ENCODE measurements around the gene RNPEPL1. TPM values are rescaled to one million over a fixed set of nuclear protein-coding genes. Genes with fewer than 3 reads are reported as not detected.

RNPEPL1 gene
- total RNA-seq, 1 experiment from 2014 or later = 80.6 TPM

GRCh38 chr2:240584486-240585031 is 16.3 kb downstream of the RNPEPL1 start:
- Mint-ChIP-seq H3K27ac (ENCODE audit: unreplicated experiment) (no peak overlapping the region), H3K9me3 (ENCODE audit: low read depth, unreplicated experiment) (no peaks in the 10 kb centered on the region), H3K36me3 (ENCODE audit: insufficient read depth, unreplicated experiment) (peaks cover 50% of the 10 kb centered on the region), H3K27me3 (ENCODE audit: unreplicated experiment) (no peaks in the 10 kb centered on the region), H3K4me3 (ENCODE audit: low read depth, unreplicated experiment) (peak overlapping the region; percentile 94), H3K4me1 (ENCODE audit: low read depth, unreplicated experiment) (peaks cover 53% of the 10 kb centered on the region)
- CTCF ChIA-PET = no interaction called here
- intact Hi-C loops (cut with micrococcal nuclease; ENCODE audit: unreplicated experiment) = no loop called here
- DNase-seq = no peak
- no TSS peak for BruUV-seq (replicated peaks)
- TF ChIP-seq CTCF (IDR thresholded peaks at IDR 0.05; ENCODE audit: unreplicated experiment) = no peak

GRCh38 chr2:240585101-240585500 is 16.8 kb downstream of the RNPEPL1 start:
- no peaks in the 10 kb centered on the region for H3K9me3 Mint-ChIP-seq (ENCODE audit: low read depth, unreplicated experiment)
- no peak for TF ChIP-seq CTCF (IDR thresholded peaks at IDR 0.05; ENCODE audit: unreplicated experiment)
- CTCF ChIA-PET = interaction anchor here (3.2 kb wide), 1 partner anchor 19 kb away, joined by 24 read pairs; no protein-coding TSS in a partner anchor
- H3K27me3 Mint-ChIP-seq (ENCODE audit: unreplicated experiment) = no peaks in the 10 kb centered on the region
- peaks cover 47% of the 10 kb centered on the region for H3K4me1 Mint-ChIP-seq (ENCODE audit: low read depth, unreplicated experiment)
- no TSS peak for BruUV-seq (replicated peaks)
- DNase-seq = no peak
- H3K27ac Mint-ChIP-seq (ENCODE audit: unreplicated experiment) = no peak overlapping the region
- H3K4me3 Mint-ChIP-seq (ENCODE audit: low read depth, unreplicated experiment) = peak overlapping the region; percentile 94
- peaks cover 45% of the 10 kb centered on the region for H3K36me3 Mint-ChIP-seq (ENCODE audit: insufficient read depth, unreplicated experiment)
- intact Hi-C loops (cut with micrococcal nuclease; ENCODE audit: unreplicated experiment) = no loop called here

GRCh38 chr2:240585681-240586197 is 17.5 kb downstream of the RNPEPL1 start:
- BruUV-seq (replicated peaks) = TSS peak; percentile 60
- intact Hi-C loops (cut with micrococcal nuclease; ENCODE audit: unreplicated experiment) = no loop called here
- H3K4me1 Mint-ChIP-seq (ENCODE audit: low read depth, unreplicated experiment) = peaks cover 41% of the 10 kb centered on the region

GRCh38 chr2:240586198-240586918 is 18.1 kb downstream of the RNPEPL1 start, which contains the start of gene CAPN10:
TSS of gene CAPN10 (plus strand) at chr2:240586734. CDS start at chr2:240586912, 178 bp downstream.
- peak; percentile 98 for DNase-seq
- Mint-ChIP-seq H3K9me3 (ENCODE audit: low read depth, unreplicated experiment) (no peaks in the 10 kb centered on the region), H3K27me3 (ENCODE audit: unreplicated experiment) (no peaks in the 10 kb centered on the region), H3K36me3 (ENCODE audit: insufficient read depth, unreplicated experiment) (peaks cover 37% of the 10 kb centered on the region), H3K4me1 (ENCODE audit: low read depth, unreplicated experiment) (peaks cover 38% of the 10 kb centered on the region), H3K4me3 (ENCODE audit: low read depth, unreplicated experiment) (peak within 1 kb of the TSS; percentile 94), H3K27ac (ENCODE audit: unreplicated experiment) (peak within 1 kb of the TSS; percentile 84)
- TF ChIP-seq CTCF (IDR thresholded peaks at IDR 0.05; ENCODE audit: unreplicated experiment) = no peak
- CTCF ChIA-PET = interaction anchor here (1.0 to 3.2 kb wide), 8 partner anchors 13 to 254 kb away, joined by 3 to 24 read pairs (median 4); no protein-coding TSS in a partner anchor
- intact Hi-C loops (cut with micrococcal nuclease; ENCODE audit: unreplicated experiment) = no loop called here
- BruUV-seq (replicated peaks) = no TSS peak

More at GRCh38 chr2:240585681-240586197, 17.5 kb downstream of the RNPEPL1 start:
- peaks cover 39% of the 10 kb centered on the region for H3K36me3 Mint-ChIP-seq (ENCODE audit: insufficient read depth, unreplicated experiment)
- CTCF ChIA-PET = interaction anchor here (1.0 to 3.2 kb wide), 6 partner anchors 16 to 255 kb away, joined by 3 to 24 read pairs (median 4); no protein-coding TSS in a partner anchor
- peak overlapping the region; percentile 94 for H3K4me3 Mint-ChIP-seq (ENCODE audit: low read depth, unreplicated experiment)
- H3K27ac Mint-ChIP-seq (ENCODE audit: unreplicated experiment) = peak overlapping the region; percentile 84
- H3K9me3 Mint-ChIP-seq (ENCODE audit: low read depth, unreplicated experiment) = no peaks in the 10 kb centered on the region
- TF ChIP-seq CTCF (IDR thresholded peaks at IDR 0.05; ENCODE audit: unreplicated experiment) = no peak
- H3K27me3 Mint-ChIP-seq (ENCODE audit: unreplicated experiment) = no peaks in the 10 kb centered on the region
- no peak for DNase-seq
